ENCODE data around the gene BLTP3B.
A peak's percentile ranks its signal among the peaks of the same experiment; 100 is the strongest.
"Not testable (repeated sequence)": the region's sequence is repeated elsewhere in the genome, so short reads cannot be mapped to it uniquely, and the experiment has no call there.

Gene BLTP3B, protein sequence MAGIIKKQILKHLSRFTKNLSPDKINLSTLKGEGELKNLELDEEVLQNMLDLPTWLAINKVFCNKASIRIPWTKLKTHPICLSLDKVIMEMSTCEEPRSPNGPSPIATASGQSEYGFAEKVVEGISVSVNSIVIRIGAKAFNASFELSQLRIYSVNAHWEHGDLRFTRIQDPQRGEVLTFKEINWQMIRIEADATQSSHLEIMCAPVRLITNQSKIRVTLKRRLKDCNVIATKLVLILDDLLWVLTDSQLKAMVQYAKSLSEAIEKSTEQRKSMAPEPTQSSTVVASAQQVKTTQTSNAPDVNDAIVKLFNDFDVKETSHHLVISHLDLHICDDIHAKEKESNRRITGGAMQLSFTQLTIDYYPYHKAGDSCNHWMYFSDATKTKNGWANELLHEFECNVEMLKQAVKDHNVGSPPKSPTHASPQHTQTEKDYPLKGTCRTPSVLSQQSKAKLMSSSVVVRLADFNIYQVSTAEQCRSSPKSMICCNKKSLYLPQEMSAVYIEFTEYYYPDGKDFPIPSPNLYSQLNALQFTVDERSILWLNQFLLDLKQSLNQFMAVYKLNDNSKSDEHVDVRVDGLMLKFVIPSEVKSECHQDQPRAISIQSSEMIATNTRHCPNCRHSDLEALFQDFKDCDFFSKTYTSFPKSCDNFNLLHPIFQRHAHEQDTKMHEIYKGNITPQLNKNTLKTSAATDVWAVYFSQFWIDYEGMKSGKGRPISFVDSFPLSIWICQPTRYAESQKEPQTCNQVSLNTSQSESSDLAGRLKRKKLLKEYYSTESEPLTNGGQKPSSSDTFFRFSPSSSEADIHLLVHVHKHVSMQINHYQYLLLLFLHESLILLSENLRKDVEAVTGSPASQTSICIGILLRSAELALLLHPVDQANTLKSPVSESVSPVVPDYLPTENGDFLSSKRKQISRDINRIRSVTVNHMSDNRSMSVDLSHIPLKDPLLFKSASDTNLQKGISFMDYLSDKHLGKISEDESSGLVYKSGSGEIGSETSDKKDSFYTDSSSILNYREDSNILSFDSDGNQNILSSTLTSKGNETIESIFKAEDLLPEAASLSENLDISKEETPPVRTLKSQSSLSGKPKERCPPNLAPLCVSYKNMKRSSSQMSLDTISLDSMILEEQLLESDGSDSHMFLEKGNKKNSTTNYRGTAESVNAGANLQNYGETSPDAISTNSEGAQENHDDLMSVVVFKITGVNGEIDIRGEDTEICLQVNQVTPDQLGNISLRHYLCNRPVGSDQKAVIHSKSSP (N-terminal part only)

DNA sequence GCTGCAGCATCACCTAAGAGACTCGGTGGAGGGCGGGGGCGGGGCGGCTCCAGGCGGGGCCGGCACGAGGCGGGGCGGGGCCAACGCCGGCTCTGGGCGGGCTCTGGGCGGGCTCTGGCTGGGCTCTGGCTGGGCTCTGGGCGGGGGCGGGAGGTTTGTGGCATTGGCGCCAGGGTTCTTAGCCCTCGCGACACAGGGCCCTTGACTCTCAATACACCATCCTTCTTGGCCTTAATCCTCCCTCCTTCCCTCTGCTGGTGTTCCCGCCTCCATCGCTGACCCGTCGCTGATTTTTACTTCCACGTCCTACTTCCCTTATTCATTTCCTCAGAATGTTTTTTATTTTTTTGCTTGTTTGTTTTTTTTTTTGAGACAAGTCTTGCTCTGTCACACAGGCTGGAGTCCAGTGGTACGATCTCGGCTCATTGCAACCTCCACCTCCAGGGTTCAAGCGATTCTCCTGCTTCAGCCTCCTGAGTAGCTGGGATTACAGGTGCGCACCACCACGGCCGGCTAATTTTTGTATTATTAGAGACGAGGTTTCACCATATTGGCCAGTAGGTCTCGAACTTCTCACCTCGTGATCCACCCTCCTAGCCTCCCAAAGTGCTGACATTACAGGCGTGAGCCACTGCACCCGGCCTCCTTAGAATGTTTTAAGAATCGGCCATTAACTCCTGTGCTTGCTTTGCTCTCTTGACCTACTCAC is at the start of gene BLTP3B:
Gene BLTP3B, minus strand, starts transcription at position 24 of the 709 bp plus-strand sequence. CDS start 239 bp downstream, outside the sequence.
- peak; percentile 87 for DNase-seq (ENCODE audit: low read depth)

DNA sequence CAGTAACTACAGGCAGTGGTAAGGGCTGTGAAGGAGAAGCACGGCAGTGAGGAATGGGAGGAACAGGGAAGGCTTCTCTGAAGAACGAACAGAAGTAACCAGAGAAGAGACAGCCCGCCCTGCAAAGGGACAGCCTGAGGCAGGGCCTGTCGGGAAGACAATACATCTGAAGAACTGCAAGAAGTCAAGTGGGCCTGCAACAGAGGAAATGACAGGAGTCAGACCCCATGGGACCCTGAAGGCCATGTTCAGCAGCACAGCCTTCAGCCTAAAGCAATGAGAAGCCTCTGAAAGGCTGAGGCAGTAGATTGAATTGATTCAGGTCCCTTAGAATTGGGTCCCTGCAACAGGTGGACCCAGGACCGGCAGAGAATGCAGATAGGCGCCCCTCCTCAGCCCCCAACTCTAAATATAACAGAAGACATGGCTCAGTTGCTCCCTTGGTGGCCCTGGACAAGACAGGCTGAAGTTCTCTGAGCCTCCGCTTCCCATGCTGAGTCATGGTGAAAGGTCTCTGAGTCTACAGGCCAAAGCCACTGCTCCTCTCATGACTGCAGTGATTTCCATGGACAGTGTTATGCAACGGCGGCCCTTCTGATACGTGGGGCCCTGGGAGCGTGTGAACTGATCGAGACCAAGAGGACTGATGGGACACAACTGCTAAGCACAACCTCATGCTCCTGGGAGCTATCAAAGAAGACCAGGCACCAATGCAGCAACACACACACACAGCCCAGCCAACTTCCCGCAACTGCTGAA is 47.1 kb upstream of the BLTP3B start:
- DNase-seq (ENCODE audit: low read depth): no peak

DNA sequence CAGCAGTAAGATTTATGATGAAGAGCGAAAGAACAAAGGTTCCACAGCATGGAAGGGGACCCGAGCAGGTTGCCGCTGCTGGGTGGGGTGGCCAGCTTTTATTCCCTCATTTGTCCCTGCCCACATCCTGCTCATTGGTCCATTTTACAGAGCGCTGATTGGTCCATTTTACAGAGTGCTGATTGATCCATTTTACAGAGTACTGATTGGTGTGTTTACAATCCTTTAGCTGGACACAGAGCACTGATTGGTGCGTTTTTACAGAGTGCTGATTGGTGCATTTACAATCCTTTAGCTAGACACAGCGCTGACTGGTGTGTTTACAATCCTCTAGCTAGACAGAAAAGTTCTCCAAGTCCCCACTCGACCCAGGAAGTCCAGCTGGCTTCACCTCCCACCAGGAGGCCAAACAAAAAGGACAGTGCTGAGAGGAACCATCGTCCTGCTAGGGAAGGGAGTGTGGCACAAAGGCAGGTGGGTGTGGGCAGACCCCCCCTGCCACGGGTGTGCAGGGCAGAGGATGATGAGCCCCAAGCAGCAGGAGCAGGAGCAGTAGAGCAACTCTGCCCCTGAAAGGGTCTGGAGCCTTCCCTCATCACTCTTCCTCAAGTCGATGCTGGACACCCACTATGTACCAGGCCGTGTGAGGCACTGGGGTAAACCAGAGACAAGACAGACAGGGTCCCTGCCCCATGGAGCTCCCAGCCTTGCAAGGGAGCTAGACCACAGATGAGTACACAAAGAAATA is 46.4 kb upstream of the BLTP3B start:
- DNase-seq (ENCODE audit: low read depth): not testable (repeated sequence)

DNA sequence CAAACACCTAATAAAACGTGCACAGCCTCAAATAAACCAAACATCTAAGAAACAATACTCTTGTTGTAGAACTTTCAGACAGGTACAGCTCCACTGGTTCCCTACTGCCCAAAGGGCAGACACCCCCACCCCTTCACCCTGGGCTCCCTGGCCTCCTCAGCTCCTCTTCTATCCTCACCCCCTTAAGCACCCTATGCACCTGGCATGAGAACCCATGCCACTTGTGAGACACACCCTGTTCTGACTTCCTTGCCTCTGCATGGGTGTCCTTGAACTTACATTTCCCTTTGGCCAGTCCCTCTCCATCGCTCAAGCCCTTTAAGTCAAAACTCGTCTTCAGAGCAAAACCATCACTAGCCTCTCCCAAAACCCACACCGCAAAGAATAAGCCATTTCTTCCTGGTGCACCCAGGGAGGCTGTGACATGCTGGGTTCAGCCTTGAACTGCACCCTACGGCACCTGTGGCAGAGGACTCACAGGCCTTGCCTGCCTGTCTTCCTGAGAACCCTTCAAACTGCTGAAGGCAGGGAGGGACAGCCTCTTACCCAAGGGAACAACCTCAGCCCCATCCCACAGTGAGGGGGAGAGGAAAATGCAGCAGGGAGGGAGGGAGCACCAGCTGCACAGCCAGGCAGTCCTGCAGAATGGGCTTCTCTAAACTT is 45.3 kb upstream of the BLTP3B start:
- no peak for DNase-seq (ENCODE audit: low read depth)

DNA sequence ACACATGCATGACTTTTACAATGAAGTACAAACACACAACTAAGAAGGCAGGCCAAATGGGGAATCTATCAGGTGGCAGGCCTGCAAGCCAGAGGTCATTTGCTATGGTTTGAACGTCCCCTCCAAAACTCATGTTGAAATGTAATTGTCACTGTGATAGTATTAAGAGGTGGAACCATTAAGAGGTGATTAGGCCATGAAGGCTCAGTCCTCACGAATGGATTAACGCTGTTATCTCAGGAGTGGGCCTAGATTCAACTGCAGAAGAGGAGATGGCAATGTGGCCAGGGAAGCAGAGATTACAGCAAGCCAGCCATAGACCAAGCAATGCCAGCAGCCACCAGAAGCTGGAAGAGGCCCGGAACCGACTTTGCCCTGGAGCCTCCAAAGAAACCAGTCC is 44.4 kb upstream of the BLTP3B start:
- no peak for DNase-seq (ENCODE audit: low read depth)

DNA sequence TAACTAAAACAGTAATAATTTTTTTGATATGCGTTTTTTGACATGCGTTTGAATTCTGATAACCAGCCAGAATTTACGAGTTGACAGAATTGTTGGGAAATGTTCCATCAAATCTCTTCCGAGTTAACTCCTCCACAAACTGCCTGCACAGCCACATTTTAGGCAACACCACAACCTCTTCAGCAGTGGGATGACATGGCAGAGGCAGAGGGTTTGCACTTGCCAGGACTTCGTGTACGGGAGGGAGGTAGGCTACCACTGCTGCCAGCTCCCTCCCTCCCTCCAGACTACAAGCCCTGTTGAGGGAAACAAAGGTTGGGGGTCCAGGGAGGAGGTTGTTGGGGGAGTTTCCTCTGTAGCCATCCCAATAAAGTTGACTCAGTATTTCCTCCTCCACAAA is 43.4 kb upstream of the BLTP3B start:
- DNase-seq (ENCODE audit: low read depth): no peak

DNA sequence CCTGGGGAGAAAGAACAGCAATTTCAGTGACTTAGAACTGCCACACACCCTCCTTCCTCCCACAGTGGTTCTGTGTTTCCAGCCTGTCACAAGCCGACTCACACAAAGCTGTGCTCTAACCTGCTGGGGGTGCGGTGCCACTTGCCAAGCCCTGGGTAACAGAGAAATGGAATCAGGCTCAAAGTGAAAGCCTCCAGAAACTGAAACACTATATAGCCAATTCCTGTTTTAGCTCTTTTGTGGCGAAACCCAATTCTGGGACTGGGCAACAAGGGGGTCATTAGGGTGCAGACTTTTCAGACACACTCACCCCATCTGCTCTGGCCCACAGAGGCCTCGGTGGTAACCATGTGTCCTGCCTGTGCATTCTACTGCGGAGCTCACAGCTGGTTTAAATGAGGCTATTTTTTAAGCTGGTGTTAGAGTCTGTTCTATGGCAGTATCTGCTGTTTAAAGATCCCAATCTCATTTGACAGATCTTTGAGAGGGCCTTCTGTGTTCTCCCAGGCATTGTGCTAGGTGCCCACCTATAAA is 42.8 kb upstream of the BLTP3B start:
- no peak for DNase-seq (ENCODE audit: low read depth)

DNA sequence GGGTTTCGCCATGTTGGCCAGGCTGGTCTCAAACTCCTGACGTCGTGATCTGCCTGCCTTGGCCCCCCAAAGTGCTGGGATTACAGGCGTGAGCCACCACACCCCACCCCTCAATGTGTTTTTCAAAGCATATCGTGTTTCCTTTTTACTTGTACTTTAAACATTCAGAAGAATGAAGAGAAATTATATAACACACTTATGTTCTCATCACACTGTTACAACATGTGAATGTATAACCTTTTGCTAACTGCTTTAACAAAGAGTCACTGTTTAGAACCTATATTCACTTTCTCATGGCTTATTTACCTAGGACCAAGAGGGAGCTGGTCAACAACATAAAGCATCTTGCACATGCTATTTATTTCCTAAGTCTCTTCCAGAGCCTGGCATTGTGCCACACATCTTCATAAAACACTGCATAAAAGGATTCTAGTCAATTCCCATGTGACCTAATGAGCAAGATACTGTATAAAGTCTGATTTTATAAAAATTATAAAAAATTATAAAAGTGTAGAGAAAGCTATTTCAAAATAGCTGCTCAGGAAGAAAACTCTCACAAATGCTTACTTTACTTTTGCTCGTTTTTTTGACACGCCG is 42.0 kb upstream of the BLTP3B start:
- no peak for DNase-seq (ENCODE audit: low read depth)

DNA sequence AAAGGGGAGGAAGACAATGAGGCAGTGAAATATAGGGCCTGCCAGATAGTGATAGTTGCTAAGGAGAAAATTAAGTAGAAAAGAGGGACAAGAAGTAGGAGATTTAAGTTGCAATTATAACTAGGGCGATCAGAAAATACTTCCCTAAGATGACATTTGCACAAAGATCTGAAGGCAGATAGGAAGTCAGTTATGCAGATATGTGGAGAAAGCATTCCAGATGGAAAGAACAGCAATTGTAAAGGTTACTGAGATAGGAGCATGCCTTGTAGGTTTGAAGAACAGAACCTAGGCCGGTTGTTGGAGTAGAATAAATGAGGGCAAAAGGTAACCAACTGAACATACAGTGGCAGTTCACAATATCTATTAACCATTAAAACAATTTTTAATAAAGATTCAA is 36.6 kb upstream of the BLTP3B start:
- no peak for DNase-seq (ENCODE audit: low read depth)

DNA sequence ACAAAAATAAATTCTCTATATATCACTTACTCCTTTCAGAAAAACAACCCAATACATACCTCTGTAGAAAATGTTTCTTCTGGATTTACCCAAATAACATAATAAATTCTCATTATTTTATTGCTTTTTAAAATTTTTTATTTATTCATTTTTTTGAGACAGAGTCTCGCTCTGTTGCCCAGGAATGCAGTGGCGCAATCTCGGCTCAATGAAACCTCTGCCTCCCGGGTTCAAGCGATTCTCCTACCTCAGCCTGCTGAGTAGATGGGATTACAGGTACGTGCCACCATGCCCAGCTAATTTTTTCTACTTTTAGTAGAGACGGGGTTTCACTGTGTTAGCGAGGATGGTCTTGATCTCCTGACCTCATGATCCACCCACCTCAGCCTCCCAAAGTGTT is 33.8 kb upstream of the BLTP3B start:
- not testable (repeated sequence) for DNase-seq (ENCODE audit: low read depth)

DNA sequence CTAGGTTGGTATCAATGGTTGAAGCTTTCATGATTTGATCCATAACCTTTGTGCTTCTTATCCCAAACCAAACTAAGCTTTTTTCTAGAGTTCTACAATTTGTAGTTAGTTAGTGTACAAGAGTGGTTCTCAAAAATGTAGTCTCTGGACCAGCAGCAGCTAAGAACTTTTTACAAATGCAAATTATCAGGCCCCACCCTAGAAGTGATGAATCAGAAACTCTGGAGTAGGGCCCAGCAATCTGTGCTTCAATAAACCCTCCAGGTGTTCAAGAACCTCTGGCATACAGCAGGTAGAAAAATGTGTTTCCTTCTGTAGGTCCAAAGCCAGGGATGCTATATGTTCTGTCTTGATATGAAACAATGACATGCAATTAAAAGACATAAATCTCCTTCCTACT is 31.8 kb upstream of the BLTP3B start:
- DNase-seq (ENCODE audit: low read depth): no peak

DNA sequence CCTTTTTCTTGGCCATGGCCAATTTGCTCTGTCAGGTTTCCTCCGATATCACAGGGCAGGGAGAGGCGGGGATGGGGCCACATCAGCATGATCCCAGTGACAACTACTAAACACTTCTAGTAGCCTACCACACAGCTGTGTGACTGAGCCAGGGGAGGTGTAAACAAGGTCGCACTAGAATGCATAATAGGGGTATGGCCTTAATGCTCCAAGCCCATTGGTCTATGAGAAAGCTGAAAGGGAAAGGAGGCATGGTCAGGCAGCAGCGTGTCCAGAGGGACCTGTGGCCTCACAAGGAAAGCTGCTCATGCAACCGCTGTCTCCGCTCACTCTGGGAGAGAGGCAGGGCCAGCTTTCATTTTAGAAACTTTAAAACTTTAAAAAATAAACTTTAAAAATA is 30.4 kb upstream of the BLTP3B start:
- no peak for DNase-seq (ENCODE audit: low read depth)

DNA sequence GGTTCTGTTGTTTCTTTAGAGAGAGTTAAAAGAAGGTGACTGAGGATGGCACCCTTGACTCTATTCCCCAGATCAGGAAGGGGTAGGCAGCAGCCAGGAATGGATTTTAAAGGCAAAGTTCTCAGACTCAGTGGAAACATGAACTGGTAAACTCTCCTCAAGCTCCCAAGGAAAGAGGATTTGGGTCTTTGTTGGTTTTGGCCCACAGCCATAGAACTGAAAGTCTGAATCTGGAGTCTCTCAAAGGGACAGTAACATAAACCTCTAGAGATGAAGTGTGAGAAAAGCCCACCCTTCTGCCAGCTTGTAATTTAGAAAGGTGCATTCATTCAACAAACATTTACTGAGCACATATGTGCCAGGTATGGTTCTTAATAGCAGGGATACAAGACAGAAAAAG is 28.6 kb upstream of the BLTP3B start:
- DNase-seq (ENCODE audit: low read depth): no peak

DNA sequence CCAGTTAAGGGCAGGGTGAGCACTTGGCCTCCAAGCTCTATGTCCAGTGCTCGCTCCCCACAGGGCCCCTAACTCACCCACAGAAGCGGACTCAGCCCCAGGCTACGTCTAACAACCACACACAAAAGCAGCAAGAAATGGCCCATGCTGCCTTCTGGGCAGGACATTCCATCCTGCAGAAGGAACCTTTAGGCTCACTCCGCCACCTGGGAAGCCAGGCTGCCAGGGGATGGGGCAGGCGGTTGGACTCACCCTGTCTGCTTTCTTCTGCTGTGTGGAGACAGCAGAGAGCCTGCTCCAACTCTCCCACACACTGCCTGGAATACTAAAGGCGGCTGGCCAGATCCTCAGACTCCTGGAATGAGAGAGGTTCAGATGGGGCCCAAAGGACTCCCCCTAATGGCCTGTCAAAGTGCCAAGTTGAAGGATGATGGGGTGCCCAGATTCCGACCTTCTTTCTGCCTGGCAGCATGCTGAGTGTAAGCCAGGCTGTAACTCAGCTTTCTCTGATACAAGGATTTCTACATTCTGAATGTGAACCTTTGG is 27.7 kb upstream of the BLTP3B start:
- DNase-seq (ENCODE audit: low read depth): no peak

DNA sequence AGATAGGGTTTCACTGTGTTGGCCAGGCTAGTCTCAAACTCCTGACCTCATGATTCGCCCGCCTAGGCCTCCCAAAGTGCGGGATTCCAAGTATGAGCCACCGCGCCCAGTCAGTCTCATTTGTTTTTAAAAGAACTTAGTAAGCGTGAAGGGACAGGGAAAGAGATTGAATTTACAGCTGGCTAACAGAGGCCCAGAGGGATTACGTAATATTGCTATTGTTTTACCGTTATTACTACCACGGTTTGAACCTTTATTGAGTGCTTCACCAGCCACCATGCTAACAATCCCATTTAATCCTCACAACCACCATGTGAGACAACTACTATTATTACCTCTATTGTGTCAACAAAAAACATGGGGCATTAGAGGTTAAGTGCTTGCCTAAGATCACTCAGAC is 26.7 kb upstream of the BLTP3B start:
- no peak for DNase-seq (ENCODE audit: low read depth)

DNA sequence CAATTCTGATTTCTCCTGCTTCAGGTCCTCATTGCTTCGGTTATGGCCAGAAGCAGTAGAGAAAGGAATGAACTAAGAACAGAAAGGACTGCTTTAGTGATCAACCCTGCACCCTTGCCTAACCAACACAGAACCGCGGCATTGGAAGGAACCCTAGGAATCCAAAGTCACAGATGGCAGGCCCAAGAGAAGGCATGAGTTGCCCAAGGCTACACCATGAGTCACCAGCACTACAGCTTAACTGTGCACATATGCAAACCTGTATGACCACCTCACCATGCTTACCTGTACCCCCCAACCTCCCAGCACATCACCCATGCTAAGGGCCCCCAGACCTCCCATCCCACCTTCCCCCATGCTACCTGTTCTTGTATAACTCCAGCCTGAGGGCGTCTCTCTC is 25.9 kb upstream of the BLTP3B start:
- DNase-seq (ENCODE audit: low read depth): peak; percentile 11

DNA sequence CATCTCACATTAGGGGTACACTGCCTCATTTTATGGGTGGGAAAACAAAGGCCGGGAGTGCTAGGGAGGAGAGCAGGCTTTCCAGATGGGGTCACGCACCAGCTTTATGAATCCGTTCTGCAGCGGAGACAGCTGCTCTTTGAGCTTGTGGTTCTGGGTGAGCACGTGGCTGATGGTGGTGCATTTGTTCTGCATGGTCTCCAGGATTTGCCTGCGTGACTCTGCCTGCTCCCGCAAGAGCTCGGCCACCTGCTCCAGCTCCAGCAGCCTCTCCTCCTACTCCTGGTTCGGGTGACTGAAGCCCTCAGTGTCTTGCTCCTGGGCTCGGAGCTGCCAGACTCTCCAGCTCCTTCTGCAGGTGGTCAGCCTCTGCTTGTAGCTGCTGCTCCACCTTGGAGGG is 23.6 kb upstream of the BLTP3B start:
- DNase-seq (ENCODE audit: low read depth): no peak

DNA sequence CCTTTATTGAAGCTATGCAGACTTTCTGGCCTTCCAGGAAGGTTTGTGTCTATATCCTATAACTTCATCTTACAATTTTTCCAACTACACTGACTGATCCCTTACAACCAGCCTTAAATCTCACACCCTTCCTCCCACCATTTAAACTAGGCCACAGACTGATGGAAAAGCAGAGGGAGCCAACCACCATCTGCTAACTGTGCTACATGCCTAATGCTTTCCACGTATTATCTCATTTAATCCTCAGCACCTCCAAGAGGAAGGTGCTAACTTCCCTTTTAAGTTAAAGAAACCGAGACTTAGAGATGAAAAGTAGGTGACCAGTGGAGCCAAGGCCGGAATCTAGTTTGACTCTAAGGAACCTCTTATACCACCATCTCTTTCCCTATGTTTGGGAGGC is 22.7 kb upstream of the BLTP3B start:
- DNase-seq (ENCODE audit: low read depth): no peak

Measured in ELR (cell line).